ENCODE data around the gene ST6GALNAC4. TPM values are rescaled to one million over a fixed set of nuclear protein-coding genes. Genes with fewer than 3 reads are reported as not detected.

ST6GALNAC4 gene
- total and polyA plus RNA-seq, 2 donors (not counting 1 experiment from before 2014, with no cell fraction given), result 80.5 to 199 TPM

GRCh38 chr9:127884976-127885490, 31.8 kb downstream of the ST6GALNAC4 start:
- DNase-seq, result no peak
- Histone ChIP-seq H3K9me3 (ENCODE audit: control extremely low read depth in 1 of 3, control insufficient read depth in 2 of 3, insufficient read depth in 1 of 3, low read length in 2 of 3) (no peaks in the 10 kb centered on the region), H3K27ac (ENCODE audit: low read length in 2 of 2) (no peak overlapping the region), H3K36me3 (replicated peaks in 1 of 2; ENCODE audit: control extremely low read depth in 1 of 2, control insufficient read depth in 1 of 2, extremely low read depth in 1 of 2, insufficient read depth in 2 of 2, low read length in 1 of 2) (peaks cover 0 to 28% of the 10 kb centered on the region in 2 experiments), H3K27me3 (replicated peaks in 1 of 4; ENCODE audit: control extremely low read depth in 1 of 4, control insufficient read depth in 3 of 4, insufficient read depth in 4 of 4, low read length in 3 of 4) (no peaks in the 10 kb centered on the region), H3K79me2 (ENCODE audit: control insufficient read depth, insufficient read depth, low read length) (no peaks in the 10 kb centered on the region), H3K4me3 (ENCODE audit: control extremely low read depth in 1 of 5, extremely low read depth in 1 of 5, insufficient read depth in 1 of 5, low read depth in 2 of 5, low read length in 4 of 5) (no peak overlapping the region), H4K20me1 (ENCODE audit: control insufficient read depth, insufficient read depth, low read length, poor library complexity, severe bottlenecking) (no peaks in the 10 kb centered on the region), H2AFZ (ENCODE audit: insufficient read depth, low read depth, low read length, poor library complexity, severe bottlenecking) (no peak overlapping the region), H3K4me1 (ENCODE audit: control insufficient read depth in 2 of 2, insufficient read depth in 2 of 2, low read length in 2 of 2) (peaks cover 0 to 16% of the 10 kb centered on the region in 2 donors), H3K4me2 (replicated peaks; ENCODE audit: low read depth, low read length, poor library complexity, severe bottlenecking) (no peak overlapping the region), H3K9ac (ENCODE audit: low read length) (no peak overlapping the region)
- TF ChIP-seq CTCF (IDR thresholded peaks at IDR 0.05), result no peak
- no peak for TF ChIP-seq EZH2 (IDR thresholded peaks at IDR 0.05; ENCODE audit: borderline replicate concordance, insufficient read depth, low read depth, low read length, poor library complexity, severe bottlenecking)
- WGBS (ENCODE audit: insufficient coverage), result 62% methylated on average over 12 of the region's 15 CpGs
- intact Hi-C loops (cut with micrococcal nuclease), result no loop called here
- POLR2A ChIA-PET, result no interaction called here
- CTCF ChIA-PET, result interaction anchor here (1.0 to 7.8 kb wide), 4 partner anchors 15 to 150 kb away, joined by 3 to 34 read pairs (median 4); partner anchors contain the start of gene TOR2A
- Mint-ChIP-seq H3K4me3 (no peak overlapping the region), H3K4me1 (peaks cover 24% of the 10 kb centered on the region), H3K9me3 (ENCODE audit: insufficient read depth) (no peaks in the 10 kb centered on the region), H3K27me3 (no peaks in the 10 kb centered on the region), H3K27ac (peak overlapping the region; percentile 11)
- no peak for ATAC-seq (ENCODE audit: low read depth)

GRCh38 chr9:127884427-127884911, 32.4 kb downstream of the ST6GALNAC4 start:
- WGBS (ENCODE audit: insufficient coverage), result 20% methylated on average over 11 of the region's 11 CpGs
- intact Hi-C loops (cut with micrococcal nuclease), result no loop called here

More at GRCh38 chr9:127884427-127884911, 32.4 kb downstream of the ST6GALNAC4 start:
- peaks cover 0 to 26% of the 10 kb centered on the region in 2 experiments for H3K36me3 ChIP-seq (replicated peaks in 1 of 2; ENCODE audit: control extremely low read depth in 1 of 2, control insufficient read depth in 1 of 2, extremely low read depth in 1 of 2, insufficient read depth in 2 of 2, low read length in 1 of 2)
- no peak overlapping the region for H3K4me2 ChIP-seq (replicated peaks; ENCODE audit: low read depth, low read length, poor library complexity, severe bottlenecking)
- H2AFZ ChIP-seq (ENCODE audit: insufficient read depth, low read depth, low read length, poor library complexity, severe bottlenecking), result no peak overlapping the region
- no peaks in the 10 kb centered on the region for H3K9me3 ChIP-seq (ENCODE audit: control extremely low read depth in 1 of 3, control insufficient read depth in 2 of 3, insufficient read depth in 1 of 3, low read length in 2 of 3)
- no peak overlapping the region for H3K4me3 Mint-ChIP-seq
- H3K4me1 Mint-ChIP-seq, result peaks cover 24% of the 10 kb centered on the region
- POLR2A ChIA-PET, result no interaction called here
- no peaks in the 10 kb centered on the region for H3K9me3 Mint-ChIP-seq (ENCODE audit: insufficient read depth)
- no peak overlapping the region for H3K9ac ChIP-seq (ENCODE audit: low read length)
- TF ChIP-seq EZH2 (IDR thresholded peaks at IDR 0.05; ENCODE audit: borderline replicate concordance, insufficient read depth, low read depth, low read length, poor library complexity, severe bottlenecking), result no peak
- TF ChIP-seq CTCF (IDR thresholded peaks at IDR 0.05), result no peak
- H4K20me1 ChIP-seq (ENCODE audit: control insufficient read depth, insufficient read depth, low read length, poor library complexity, severe bottlenecking), result no peaks in the 10 kb centered on the region
- CTCF ChIA-PET, result interaction anchor here (1.0 to 7.8 kb wide), 4 partner anchors 14 to 150 kb away, joined by 3 to 34 read pairs (median 4); partner anchors contain the start of gene TOR2A
- no peaks in the 10 kb centered on the region for H3K27me3 ChIP-seq (replicated peaks in 1 of 4; ENCODE audit: control extremely low read depth in 1 of 4, control insufficient read depth in 3 of 4, insufficient read depth in 4 of 4, low read length in 3 of 4)
- no peak overlapping the region for H3K4me3 ChIP-seq (ENCODE audit: control extremely low read depth in 1 of 5, extremely low read depth in 1 of 5, insufficient read depth in 1 of 5, low read depth in 2 of 5, low read length in 4 of 5)
- ATAC-seq (ENCODE audit: low read depth), result no peak
- peak overlapping the region; percentile 50 for H3K27ac Mint-ChIP-seq
- no peaks in the 10 kb centered on the region for H3K27me3 Mint-ChIP-seq
- peak; percentile 10 for DNase-seq
- H3K79me2 ChIP-seq (ENCODE audit: control insufficient read depth, insufficient read depth, low read length), result no peaks in the 10 kb centered on the region
- H3K4me1 ChIP-seq (ENCODE audit: control insufficient read depth in 2 of 2, insufficient read depth in 2 of 2, low read length in 2 of 2), result peaks cover 0 to 18% of the 10 kb centered on the region in 2 donors
- no peak overlapping the region for H3K27ac ChIP-seq (ENCODE audit: low read length in 2 of 2)

Data from B cell (primary cell).